Activated CD8-positive, alpha-beta memory T cell treated with anti-CD3 and anti-CD28 coated beads, Interleukin-2, amount 50 U/mL, for 24 hours (primary cell): ENCODE results near the gene LRRC42.

ENCODE experiments used
- DNase-seq: peaks from one replicate; pipeline ENCODE4 v3.0.0-alpha.2; 2020; ENCODE audit errors: extremely low read depth

LRRC42 gene

GRCh38 chr1:54004481-54005049 is 58.4 kb downstream of the LRRC42 start:
- DNase-seq: no peak

- DNase-seq: no peak
Measured at GRCh38 chr1:54006508-54006907, 60.4 kb downstream of the LRRC42 start.

GRCh38 chr1:54007613-54008012 is 61.5 kb downstream of the LRRC42 start:
- no peak for DNase-seq

- DNase-seq: no peak
Measured at GRCh38 chr1:54008876-54009275, 62.7 kb downstream of the LRRC42 start.

GRCh38 chr1:54009406-54009805 is 63.3 kb downstream of the LRRC42 start:
- no peak for DNase-seq

- no peak for DNase-seq
Measured at GRCh38 chr1:54010415-54011117, 64.4 kb downstream of the LRRC42 start.

- DNase-seq: no peak
Measured at GRCh38 chr1:54011316-54012007, 65.3 kb downstream of the LRRC42 start.

GRCh38 chr1:54012008-54012325 is 65.8 kb downstream of the LRRC42 start:
- no peak for DNase-seq

- DNase-seq: no peak
Measured at GRCh38 chr1:54012863-54013262, 66.7 kb downstream of the LRRC42 start.

GRCh38 chr1:54013393-54014008 is 67.4 kb downstream of the LRRC42 start:
- no peak for DNase-seq

GRCh38 chr1:54014009-54014629 is 68.0 kb downstream of the LRRC42 start:
- no peak for DNase-seq

GRCh38 chr1:54016343-54017282 is 70.5 kb downstream of the LRRC42 start:
- DNase-seq: no peak
